SH-SY5Y (cell line): ENCODE measurements around the gene IARS1.

Experiments
- GATA2 ChIP-seq: IDR thresholded peaks from 2 replicates; pipeline ENCODE4 v1.6.1; 2011; ENCODE audit warnings: mild to moderate bottlenecking, low read depth, low read length
- GATA3 ChIP-seq: IDR thresholded peaks from 2 replicates; pipeline ENCODE4 v1.6.1; 2011; ENCODE audit warnings: low read depth, mild to moderate bottlenecking, low read length, moderate library complexity

GRCh38 chr9:92289708-92290390, 3.6 kb downstream of the IARS1 start:
- TF ChIP-seq GATA3 (no peak), GATA2 (no peak)
